Measurements from ENCODE around the gene TEN1. TPM values are rescaled to one million over a fixed set of nuclear protein-coding genes. Genes with fewer than 3 reads are reported as not detected.

Gene TEN1
- total and polyA plus RNA-seq, 2 of the 13 experiments (the other 11 are each of a cell fraction or from before 2014, with no cell fraction given), result 18.0 to 21.3 TPM

DNA sequence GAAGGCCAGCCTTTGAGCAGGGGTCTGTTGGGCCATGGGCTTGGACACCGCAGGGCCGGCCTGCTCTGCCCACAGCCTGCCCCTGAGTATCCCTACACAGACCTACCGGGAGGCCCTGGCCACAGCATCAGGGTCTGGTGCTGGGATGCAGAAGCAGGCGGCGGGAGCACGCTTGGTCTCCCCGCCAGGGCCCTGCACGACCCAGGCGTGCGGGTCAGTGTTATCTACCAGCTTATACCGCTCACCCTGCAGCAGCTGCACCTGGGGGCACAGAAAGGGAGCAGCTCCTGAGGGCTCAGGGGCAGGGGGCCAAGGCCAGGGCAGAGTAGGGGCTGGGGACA lies 39.3 kb downstream of the TEN1 start:
- H3K79me2 ChIP-seq (ENCODE audit: insufficient read depth, low read length), result no peaks in the 10 kb centered on the region
- no TSS peak for BruUV-seq (replicated peaks)
- H3K27me3 ChIP-seq (ENCODE audit: control insufficient read depth in 1 of 2, insufficient read depth in 2 of 2, low read length in 2 of 2), result no peaks in the 10 kb centered on the region
- H2AFZ ChIP-seq (ENCODE audit: low read length), result no peak overlapping the region
- no peak for ATAC-seq
- ChIA-PET POLR2A (interaction anchor here (2.1 kb wide), 1 partner anchor 11 kb away, joined by 5 read pairs; no protein-coding TSS in a partner anchor), CTCF (ENCODE audit: low intra/inter-chr PET ratio, low total read pairs) (no interaction called here)
- no peak for DNase-seq (ENCODE audit: low spot score)
- peaks cover 5% of the 10 kb centered on the region; the same call in 1 of the 2 replicates for H3K4me1 ChIP-seq (ENCODE audit: insufficient read depth, low read length)
- H3K9ac ChIP-seq (ENCODE audit: insufficient read depth, low read depth, low read length), result no peak overlapping the region
- H3K27ac ChIP-seq (ENCODE audit: extremely low read length, insufficient read depth, low read length), result no peak overlapping the region
- intact Hi-C loops (cut with micrococcal nuclease; ENCODE audit: unreplicated experiment), result no loop called here
- in situ Hi-C loops (cut with HindIII; ENCODE audit: extremely low pct_ligation_motif_present, low pct_unique_long_range_greater_than_20kb), result no loop called here
- no peak overlapping the region for H3K4me2 ChIP-seq (ENCODE audit: low read depth, low read length)
- FAIRE-seq, result no peak
- H3K36me3 ChIP-seq (replicated peaks in 1 of 2; ENCODE audit: control insufficient read depth in 1 of 2, insufficient read depth in 2 of 2, low read length in 2 of 2), result peaks cover 1 to 14% of the 10 kb centered on the region in 2 experiments; a peak in 4 of 5 replicates
- H3K9me3 ChIP-seq (ENCODE audit: low read length), result no peaks in the 10 kb centered on the region
- 96% methylated on average over 11 of the region's 11 CpGs for WGBS (ENCODE audit: low lambda C conversion rate)
- no peak overlapping the region for H3K4me3 ChIP-seq (replicated peaks in 1 of 3; ENCODE audit: insufficient read depth in 1 of 3, low read depth in 2 of 3, low read length in 3 of 3)
- no peaks in the 10 kb centered on the region for H4K20me1 ChIP-seq (ENCODE audit: insufficient read depth, low read length)
- TF ChIP-seq, protein P1, sequence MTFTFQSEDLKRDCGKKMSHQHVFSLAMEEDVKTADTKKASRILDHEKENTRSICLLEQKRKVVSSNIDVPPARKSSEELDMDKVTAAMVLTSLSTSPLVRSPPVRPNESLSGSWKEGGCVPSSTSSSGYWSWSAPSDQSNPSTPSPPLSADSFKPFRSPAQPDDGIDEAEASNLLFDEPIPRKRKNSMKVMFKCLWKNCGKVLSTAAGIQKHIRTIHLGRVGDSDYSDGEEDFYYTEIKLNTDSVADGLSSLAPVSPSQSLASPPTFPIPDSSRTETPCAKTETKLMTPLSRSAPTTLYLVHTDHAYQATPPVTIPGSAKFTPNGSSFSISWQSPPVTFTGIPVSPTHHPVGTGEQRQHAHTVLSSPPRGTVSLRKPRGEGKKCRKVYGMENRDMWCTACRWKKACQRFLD (CRISPR knock-in tag; IDR thresholded peaks at IDR 0.05; ENCODE audit: borderline replicate concordance), result no peak
- TF ChIP-seq TEAD2 (CRISPR knock-in tag; IDR thresholded peaks at IDR 0.05) (no peak), PCBP1 (IDR thresholded peaks at IDR 0.05; ENCODE audit: borderline replicate concordance, low read depth, low read length) (no peak), POLR2G (IDR thresholded peaks at IDR 0.05; ENCODE audit: low read depth, low read length) (no peak), ZBTB1 (CRISPR knock-in tag; IDR thresholded peaks at IDR 0.05; ENCODE audit: borderline replicate concordance) (no peak), ATF1 (CRISPR knock-in tag; IDR thresholded peaks at IDR 0.05) (no peak), NFKBIZ (CRISPR knock-in tag; IDR thresholded peaks at IDR 0.05) (no peak), CHD2 (IDR thresholded peaks at IDR 0.05; ENCODE audit: low read depth, low read length) (no peak), HDAC6 (IDR thresholded peaks at IDR 0.05; ENCODE audit: low read depth, low read length) (no peak), ZNF33B (CRISPR knock-in tag; IDR thresholded peaks at IDR 0.05) (no peak), MED8 (CRISPR knock-in tag; IDR thresholded peaks at IDR 0.05; ENCODE audit: insufficient replicate concordance) (no peak)
- TF ChIP-seq, protein P2, sequence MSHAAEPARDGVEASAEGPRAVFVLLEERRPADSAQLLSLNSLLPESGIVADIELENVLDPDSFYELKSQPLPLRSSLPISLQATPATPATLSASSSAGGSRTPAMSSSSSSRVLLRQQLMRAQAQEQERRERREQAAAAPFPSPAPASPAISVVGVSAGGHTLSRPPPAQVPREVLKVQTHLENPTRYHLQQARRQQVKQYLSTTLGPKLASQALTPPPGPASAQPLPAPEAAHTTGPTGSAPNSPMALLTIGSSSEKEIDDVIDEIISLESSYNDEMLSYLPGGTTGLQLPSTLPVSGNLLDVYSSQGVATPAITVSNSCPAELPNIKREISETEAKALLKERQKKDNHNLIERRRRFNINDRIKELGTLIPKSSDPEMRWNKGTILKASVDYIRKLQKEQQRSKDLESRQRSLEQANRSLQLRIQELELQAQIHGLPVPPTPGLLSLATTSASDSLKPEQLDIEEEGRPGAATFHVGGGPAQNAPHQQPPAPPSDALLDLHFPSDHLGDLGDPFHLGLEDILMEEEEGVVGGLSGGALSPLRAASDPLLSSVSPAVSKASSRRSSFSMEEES (CRISPR knock-in tag; IDR thresholded peaks at IDR 0.05), result no peak
- TF ChIP-seq, protein P3, sequence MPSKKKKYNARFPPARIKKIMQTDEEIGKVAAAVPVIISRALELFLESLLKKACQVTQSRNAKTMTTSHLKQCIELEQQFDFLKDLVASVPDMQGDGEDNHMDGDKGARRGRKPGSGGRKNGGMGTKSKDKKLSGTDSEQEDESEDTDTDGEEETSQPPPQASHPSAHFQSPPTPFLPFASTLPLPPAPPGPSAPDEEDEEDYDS (CRISPR knock-in tag; IDR thresholded peaks at IDR 0.05), result no peak
- TF ChIP-seq, protein P4, sequence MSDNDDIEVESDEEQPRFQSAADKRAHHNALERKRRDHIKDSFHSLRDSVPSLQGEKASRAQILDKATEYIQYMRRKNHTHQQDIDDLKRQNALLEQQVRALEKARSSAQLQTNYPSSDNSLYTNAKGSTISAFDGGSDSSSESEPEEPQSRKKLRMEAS (IDR thresholded peaks at IDR 0.05), result no peak
- TF ChIP-seq, protein P5, sequence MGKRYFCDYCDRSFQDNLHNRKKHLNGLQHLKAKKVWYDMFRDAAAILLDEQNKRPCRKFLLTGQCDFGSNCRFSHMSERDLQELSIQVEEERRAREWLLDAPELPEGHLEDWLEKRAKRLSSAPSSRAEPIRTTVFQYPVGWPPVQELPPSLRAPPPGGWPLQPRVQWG (CRISPR knock-in tag; IDR thresholded peaks at IDR 0.05; ENCODE audit: borderline replicate concordance, low read depth), result no peak
- TF ChIP-seq, protein P6, sequence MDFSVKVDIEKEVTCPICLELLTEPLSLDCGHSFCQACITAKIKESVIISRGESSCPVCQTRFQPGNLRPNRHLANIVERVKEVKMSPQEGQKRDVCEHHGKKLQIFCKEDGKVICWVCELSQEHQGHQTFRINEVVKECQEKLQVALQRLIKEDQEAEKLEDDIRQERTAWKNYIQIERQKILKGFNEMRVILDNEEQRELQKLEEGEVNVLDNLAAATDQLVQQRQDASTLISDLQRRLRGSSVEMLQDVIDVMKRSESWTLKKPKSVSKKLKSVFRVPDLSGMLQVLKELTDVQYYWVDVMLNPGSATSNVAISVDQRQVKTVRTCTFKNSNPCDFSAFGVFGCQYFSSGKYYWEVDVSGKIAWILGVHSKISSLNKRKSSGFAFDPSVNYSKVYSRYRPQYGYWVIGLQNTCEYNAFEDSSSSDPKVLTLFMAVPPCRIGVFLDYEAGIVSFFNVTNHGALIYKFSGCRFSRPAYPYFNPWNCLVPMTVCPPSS (IDR thresholded peaks at IDR 0.05), result no peak

Data from HepG2 (cell line).